Amygdala (tissue), 56 donors: ENCODE data around the gene CTSC.

ENCODE experiments used
- DNase-seq, 56 donors: peaks; one replicate each; lab custom pipeline; 2025; lab: John Stamatoyannopoulos, UW

CTSC gene

DNA sequence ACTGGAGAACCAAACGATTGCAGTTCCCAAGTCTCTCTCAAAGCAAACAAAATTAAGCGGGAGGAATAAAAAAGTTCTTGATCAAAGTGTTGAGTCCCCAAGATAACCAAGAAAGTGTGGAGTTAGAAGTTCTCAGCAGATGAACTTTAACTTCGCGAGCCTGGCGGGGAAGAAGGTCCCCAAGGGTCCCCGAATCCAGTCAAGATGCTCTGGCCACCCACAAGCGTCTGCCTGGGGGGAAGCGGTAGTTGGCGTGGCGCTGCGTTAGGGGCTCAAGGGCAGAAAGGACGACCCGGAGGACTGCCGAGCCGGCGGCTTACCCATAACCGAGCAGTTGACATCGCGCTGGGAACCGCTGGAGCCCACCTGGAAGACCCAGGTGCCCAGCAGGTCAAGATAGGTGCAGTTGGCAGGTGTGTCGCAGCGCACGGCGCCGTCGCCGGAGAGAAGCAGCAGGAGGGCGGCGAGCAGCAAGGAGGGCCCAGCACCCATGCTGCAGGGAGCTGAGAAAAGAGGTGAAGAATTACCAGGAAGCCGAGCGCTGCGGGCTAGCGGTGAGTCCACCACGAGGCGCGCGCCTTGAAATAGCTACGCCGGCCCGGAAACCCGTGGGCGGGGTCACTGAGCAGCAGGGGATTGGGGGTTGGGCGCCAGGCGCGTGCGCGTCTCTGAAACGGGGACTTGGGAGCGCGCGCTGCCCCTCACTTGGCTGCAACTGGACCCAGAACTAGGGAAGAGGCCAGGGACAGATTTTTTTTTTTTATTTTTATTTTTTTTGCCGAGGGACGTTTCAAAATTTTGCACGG lies at the start of gene CTSC:
CTSC (minus strand) TSS at position 556 of the 806 bp plus-strand sequence; CDS start at position 492, 64 bp downstream.
- DNase-seq: peak in 53 of 56 donors; percentile 4 to 78 (median 50)

DNA sequence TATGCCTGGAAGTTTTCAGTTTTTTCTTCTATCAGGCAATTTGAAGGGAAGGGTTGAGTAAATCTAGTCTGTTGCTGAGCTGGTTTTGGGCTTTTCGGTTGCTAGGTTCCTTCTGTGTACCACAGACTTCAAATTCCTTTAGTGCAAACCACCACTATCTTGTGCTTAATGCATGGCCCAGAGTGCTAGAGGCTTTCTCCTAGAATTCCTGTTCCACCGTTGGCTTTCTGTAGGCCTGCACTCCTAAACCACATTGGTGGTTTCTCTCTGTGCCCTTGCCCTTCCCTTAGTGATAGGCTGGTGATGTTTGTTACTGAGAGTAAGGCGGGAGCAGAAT lies 47.1 kb upstream of the CTSC start:
- DNase-seq: no peak

DNA sequence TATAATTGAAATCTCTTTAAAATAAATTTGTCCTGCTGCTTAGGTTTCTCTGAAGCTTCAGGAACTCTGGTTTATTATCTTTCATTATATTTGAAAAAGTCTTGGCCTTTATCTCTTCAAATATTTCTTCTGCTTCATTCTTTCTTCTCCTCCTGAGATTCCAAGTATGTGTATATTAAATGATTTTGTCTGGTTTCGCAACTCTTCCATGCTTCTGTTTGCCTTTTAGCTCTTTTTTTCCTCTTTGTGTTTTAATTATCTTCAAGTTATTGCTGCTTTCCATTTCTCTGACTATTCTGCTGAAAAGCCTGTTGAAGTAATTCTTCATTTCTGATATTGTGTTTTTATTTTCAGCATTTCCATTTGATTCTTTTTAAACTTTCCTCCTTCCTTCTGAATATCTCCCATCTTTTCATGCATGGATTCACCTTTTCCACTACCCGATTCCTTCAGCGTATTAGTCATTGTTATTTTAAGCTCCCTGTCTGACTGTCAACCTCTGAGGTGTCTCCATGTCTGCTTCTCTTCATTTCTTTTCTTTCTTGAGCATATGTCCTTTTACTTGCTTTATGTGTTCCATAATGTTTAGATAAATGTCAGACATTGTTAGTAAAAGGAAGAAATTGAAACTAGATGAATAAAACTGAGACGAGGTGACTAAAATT lies 46.6 kb upstream of the CTSC start:
- DNase-seq: no peak

GRCh38 chr11:88383447-88383846 lies 45.9 kb upstream of the CTSC start:
- no peak for DNase-seq

- DNase-seq: no peak
Observed at GRCh38 chr11:88379130-88379529, 41.6 kb upstream of the CTSC start.

- no peak for DNase-seq
Observed at GRCh38 chr11:88378422-88379066, 41.0 kb upstream of the CTSC start.

DNA sequence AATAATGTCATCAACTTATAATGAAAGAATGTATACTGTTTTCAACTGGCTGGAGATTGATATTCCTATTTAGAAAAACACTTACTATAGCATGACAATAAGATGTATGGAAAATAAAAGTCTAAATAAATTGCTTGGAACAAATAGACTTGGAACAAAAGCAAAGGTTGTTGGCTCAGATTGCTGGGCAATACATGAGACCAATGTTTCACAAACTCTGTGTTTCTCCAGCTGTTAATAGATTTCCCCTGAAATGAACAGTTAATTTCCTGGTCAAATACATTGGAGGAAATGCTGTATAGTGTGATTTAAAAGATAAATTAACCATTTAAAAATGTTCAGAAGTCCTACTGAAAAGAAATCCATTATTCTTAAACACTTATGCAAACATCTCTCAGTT lies 40.1 kb upstream of the CTSC start:
- no peak for DNase-seq

DNA sequence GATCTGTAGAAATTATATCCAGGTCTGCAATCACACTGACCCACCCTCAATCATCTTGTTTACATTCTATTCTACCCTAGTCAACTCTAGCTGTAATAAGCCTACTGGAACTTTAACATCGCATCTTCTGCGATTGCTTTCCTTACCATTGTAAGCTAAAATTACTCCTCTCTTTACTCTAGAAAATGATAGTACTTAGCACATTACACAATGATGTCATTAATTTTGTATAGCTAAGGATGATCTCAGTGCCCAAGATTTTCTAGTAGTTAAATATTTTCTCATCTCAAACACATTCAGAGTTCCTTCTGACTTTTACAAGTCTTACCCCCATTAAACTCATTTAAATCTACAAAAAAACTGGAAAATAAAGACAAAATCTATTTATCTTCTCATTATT lies 39.6 kb upstream of the CTSC start:
- DNase-seq: no peak

DNA sequence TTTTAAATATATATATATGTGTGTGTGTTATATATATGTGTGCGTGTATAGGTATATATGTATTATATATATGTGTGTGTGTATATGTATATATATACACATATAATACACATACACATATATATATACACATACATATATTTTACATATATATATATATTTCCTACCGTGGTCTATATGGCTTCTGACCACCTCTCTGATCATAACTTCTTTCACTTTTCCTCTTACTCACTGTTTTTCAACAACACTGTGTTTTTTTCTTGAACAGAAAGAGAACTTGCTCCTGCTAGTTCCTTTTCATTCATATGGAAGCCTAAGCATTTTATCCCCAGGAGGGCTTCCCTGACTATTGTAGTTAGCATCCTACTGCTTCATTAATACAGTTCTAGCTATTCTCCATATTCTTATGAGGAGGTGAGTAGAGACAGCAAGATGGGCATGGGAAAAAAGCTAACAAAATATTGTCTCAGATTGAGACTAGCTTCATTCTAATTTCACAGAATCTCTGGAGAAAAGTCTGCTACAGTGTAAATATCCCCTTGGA lies 38.5 kb upstream of the CTSC start:
- no peak for DNase-seq

DNA sequence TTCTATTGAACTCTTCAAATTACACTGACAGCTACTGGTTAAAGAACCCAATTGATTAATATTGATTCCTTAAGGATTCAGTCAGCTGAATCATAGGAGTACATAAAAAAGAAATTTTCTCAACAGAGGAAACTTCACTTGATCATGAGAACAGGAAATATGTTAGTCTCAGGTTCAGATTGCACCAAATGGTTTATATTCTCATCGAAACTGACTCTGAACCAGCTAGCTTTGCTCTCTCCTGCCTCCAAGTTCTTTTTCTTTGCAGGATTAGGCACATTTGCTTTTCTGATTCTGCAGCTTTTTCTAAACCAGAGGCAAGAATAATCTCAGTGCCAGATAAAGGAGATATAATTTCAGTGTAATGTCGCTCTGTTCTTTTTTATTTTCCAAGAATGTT lies 33.2 kb upstream of the CTSC start:
- no peak for DNase-seq

GRCh38 chr11:88367310-88367709 lies 29.8 kb upstream of the CTSC start:
- no peak for DNase-seq

GRCh38 chr11:88363648-88364065 lies 26.1 kb upstream of the CTSC start:
- DNase-seq: no peak

DNA sequence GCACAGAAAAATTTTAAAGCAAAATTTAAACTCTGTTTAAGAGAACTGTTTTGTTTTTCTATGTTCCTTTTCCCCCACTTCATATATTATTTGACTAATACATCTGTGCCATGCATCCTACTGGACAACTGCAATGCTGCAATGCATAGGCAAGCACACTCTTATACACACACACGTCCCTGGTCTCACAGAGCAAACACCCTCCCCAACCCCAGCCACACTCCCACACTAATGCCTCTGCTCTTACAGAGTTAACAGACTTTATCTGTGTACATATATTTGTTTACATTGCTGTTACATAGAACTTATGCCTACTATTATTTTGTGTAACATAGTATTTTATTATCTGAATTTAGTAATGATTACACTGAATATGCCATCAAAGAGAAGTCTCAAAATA lies 25.5 kb upstream of the CTSC start:
- DNase-seq: no peak

DNA sequence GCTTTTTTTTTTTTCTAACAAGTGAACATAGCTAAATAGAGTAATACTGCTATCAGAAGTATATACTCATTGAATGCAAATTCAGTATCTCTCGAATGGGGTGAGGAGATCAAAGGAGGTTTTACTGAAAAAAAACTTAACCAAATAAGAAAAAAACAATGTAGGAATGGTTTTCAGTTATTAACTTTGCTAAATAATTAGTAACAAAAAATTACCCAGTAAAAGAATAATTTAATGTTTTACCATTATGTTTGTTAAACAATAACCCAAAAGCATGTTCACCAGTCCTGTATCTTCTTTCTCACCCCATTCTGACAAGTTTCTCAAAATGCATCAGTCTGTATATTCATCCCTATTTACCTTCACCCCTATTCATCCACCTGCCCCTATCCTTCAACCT lies 22.6 kb upstream of the CTSC start:
- DNase-seq: no peak

GRCh38 chr11:88359541-88359940 lies 22.0 kb upstream of the CTSC start:
- DNase-seq: no peak

DNA sequence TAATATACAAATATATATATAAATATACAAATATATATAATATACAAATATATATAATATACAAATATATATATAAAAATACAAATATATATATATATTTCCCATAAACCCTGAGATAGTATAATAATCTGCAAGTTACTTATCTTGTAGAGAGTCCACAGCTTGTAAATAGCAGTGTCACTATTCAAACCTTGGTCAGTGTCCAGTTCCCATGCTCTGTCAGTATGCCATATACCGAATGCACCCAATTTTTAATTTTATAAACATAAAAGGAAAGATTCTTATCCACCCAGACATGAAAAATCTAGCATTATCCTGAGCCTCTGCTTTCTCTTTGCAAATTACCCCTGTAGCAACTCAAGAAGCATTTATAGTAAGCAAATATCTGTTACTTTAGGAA lies 21.6 kb upstream of the CTSC start:
- DNase-seq: no peak

DNA sequence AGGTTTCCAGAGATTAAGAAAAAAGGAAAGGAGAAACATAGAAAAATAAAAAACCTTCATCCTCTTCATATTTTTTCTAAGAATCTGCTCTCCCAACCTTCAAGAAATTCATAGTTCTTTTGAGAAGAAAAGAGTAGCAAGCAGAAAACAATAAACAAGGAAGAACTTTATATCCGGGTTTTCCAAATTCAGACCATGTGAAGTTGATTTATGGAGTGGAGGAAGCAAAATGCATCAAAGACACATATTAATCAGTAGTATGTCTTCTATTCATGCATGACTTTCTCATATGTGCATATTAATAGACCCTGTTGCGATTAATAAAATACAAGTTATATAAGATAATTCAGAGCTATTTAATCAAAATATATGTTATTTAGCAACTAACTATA lies 20.5 kb upstream of the CTSC start:
- DNase-seq: no peak

- no peak for DNase-seq
Observed at GRCh38 chr11:88357323-88358039, 19.9 kb upstream of the CTSC start.

DNA sequence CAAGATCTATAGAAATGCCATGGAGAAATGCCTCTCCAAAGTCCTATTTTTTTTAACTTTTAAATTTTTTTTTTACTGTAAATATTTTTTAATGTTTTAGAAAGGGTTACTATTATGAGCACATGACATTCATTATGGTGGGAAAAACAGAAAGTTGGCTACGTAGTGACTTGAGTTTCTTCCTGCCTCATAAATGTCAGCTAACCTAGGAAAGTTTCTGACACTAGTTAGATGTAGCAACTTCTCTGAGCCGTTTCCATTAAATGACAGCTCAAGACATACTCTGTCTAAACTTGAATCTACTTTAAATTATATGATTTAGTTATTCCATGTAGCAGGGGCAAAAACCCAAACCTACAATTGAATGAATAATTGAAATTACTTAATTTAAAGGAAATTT lies 18.4 kb upstream of the CTSC start:
- DNase-seq: no peak

DNA sequence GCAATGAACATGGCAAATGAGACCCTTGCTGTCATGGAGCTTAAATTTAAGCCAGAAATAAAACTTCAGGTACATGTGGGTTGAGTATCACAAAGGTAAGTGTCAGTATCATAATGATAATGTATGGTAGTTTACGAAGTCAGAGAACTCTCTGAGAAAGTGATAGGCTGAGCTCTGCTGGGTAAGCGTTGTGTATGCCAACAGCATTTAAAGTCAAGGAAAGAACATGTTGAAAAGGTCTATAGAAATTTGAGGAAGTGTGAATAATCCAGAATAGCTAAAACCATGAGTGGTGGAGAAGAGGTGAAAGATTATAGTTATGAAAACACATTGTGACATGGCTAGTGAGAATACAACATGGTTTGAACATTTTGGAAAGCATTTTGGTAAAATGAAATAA lies 17.4 kb upstream of the CTSC start:
- no peak for DNase-seq
